GM12872 (cell line): ENCODE measurements around the gene TASOR.

Experiments
- CTCF ChIP-seq: IDR thresholded peaks from 3 replicates; pipeline ENCODE4 v1.5.1; 2011; ENCODE audit warnings: low read depth, mild to moderate bottlenecking, low read length, moderate library complexity; ENCODE audit not compliant: insufficient read depth

Gene TASOR

GRCh38 chr3:56689303-56689702 is 6.2 kb upstream of the TASOR start:
- TF ChIP-seq CTCF, result no peak

DNA sequence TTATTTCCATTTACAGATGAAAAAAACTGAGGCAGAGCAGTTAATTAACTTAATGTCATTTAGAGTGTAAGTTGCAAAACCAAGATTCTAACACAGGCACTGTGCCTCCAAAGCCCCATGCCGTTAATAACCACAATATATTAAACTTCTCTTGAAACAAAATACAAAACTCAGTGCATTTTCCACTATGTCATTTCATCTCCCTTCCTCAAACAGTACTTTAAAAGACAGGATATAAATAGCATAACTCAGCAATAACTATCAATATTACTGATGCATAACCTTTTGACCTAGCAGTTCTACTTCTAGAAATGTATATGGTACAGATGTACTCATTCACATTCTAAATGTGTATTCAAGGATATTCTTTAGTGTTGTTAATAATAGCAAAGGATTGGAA is 5.1 kb upstream of the TASOR start:
- TF ChIP-seq CTCF, result no peak

DNA sequence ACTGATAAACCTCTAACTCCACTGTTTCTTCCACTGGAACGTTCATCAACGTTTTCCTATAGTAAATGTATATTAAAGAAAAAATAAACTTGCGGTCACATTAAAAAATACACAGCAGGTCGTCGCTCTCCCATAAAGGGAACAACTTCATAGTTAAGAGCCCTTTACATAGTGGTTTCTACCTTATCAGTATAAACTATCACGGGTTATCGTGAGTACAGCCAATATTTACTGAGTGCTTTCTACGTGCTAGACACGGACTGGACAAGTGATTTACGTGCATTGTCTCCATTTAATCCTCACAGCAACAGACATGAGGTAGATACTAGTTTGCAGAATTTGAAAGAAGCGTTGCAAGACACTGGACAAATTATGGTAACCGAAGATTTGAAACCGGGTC is 964 bp upstream of the TASOR start:
- no peak for TF ChIP-seq CTCF

DNA sequence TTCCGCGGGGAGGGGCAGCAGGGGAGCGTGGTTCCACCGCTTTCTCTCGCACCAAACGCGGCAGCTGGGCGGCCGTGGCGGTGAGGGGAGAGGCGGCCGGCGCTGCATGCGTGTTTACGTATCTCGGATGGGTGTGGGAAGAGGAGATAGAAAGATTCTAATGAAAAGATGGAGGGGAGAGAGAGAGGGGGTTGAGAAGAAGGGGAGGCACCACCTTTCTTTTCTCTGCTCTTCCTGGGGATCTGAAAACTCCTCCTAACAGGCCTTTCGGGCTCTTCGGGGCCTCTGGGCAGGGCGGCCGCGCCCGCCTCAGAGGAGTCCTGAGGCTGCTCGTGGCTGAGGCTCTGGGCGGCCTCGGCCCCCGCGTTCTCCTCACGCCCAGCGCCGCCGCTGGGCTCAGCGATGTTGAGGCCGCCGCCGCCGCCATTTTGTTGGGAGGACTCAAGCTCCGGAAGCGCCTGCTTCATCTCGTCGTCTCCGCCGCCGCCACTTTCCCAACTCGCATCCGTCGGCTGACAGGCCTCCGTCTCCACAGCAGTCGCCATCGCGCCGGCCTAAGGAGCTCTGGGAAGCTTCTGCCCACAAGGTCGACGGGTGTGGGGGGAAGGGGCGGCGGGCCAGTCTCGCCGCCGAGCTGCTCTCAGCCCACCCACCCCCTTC is 473 bp downstream of the TASOR start:
- TF ChIP-seq CTCF, result no peak

DNA sequence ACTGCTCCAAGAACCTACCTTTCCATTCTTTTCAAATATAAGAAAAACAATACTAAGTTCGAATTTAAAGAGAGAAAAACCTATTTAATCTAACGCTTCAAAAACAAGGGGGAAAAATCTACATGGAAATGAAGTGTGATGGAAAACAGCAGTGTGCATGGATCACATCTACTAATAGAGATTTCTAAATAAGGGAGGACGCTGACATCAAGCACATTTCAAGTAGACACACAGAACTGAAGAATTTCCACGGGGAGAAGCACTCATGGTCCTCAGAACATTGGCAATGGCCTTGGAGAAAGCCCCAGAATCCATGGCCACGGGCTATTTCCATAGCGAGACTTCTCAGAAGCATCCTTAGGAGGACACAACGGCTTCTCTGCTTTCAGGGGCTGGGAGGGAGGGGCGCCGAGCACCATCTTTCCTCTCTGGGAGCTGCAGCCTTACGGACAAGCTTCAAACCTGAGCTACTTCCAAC is 1.0 kb downstream of the TASOR start:
- no peak for TF ChIP-seq CTCF

DNA sequence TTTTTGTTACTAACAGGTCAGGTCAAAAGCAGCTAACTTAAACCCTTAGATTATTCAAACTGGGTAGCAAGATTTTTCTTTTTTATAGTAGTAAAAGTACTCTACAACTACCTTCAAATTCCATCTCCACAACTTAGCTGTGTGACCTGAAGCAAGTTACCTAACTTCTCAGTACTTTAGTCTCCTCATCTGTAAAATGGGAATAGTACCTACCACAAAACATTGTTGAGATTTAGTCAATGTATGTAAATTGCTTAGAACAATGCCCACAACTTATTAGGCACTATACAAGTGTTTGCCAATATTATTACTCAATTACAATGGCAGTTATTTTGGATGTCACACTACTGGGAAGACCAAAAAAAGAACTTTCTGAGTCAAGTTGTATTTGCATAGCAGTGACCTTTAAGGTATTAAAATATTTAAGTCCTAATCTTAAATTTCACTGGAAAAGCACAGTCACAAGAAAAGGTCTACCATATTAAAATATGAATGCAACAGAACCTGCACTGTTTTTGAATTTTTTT is 2.9 kb downstream of the TASOR start:
- no peak for TF ChIP-seq CTCF

GRCh38 chr3:56677286-56677685 is 5.8 kb downstream of the TASOR start:
- no peak for TF ChIP-seq CTCF
